ENCODE data around the gene DEF6.

The DEF6 gene

GRCh38 chr6:35267446-35267845 is 30.2 kb upstream of the DEF6 start:
- no peak for TF ChIP-seq CTCF (IDR thresholded peaks at IDR 0.05; ENCODE audit: low read length, missing control alignments)
- DNase-seq (ENCODE audit: low read depth), result no peak
- H3K4me3 ChIP-seq (replicated peaks; ENCODE audit: low read depth, low read length), result no peak overlapping the region

GRCh38 chr6:35267897-35268296 is 29.7 kb upstream of the DEF6 start:
- no peak for DNase-seq (ENCODE audit: low read depth)
- no peak overlapping the region for H3K4me3 ChIP-seq (replicated peaks; ENCODE audit: low read depth, low read length)
- no peak for TF ChIP-seq CTCF (IDR thresholded peaks at IDR 0.05; ENCODE audit: low read length, missing control alignments)

- no peak overlapping the region for H3K4me3 ChIP-seq (replicated peaks; ENCODE audit: low read depth, low read length)
- no peak for DNase-seq (ENCODE audit: low read depth)
- no peak for TF ChIP-seq CTCF (IDR thresholded peaks at IDR 0.05; ENCODE audit: low read length, missing control alignments)
These were observed 25.6 kb upstream of the DEF6 start for GRCh38 chr6:35272005-35272404.

GRCh38 chr6:35273822-35274559 is 23.6 kb upstream of the DEF6 start:
- TF ChIP-seq CTCF (IDR thresholded peaks at IDR 0.05; ENCODE audit: low read length, missing control alignments), result no peak
- no peak overlapping the region for H3K4me3 ChIP-seq (replicated peaks; ENCODE audit: low read depth, low read length)
- DNase-seq (ENCODE audit: low read depth), result no peak

GRCh38 chr6:35275744-35276260 is 21.8 kb upstream of the DEF6 start:
- DNase-seq (ENCODE audit: low read depth), result no peak
- no peak overlapping the region for H3K4me3 ChIP-seq (replicated peaks; ENCODE audit: low read depth, low read length)
- TF ChIP-seq CTCF (IDR thresholded peaks at IDR 0.05; ENCODE audit: low read length, missing control alignments), result no peak

GRCh38 chr6:35278708-35279107 is 18.9 kb upstream of the DEF6 start:
- no peak overlapping the region for H3K4me3 ChIP-seq (replicated peaks; ENCODE audit: low read depth, low read length)
- TF ChIP-seq CTCF (IDR thresholded peaks at IDR 0.05; ENCODE audit: low read length, missing control alignments), result no peak
- no peak for DNase-seq (ENCODE audit: low read depth)

- no peak overlapping the region for H3K4me3 ChIP-seq (replicated peaks; ENCODE audit: low read depth, low read length)
- DNase-seq (ENCODE audit: low read depth), result no peak
- TF ChIP-seq CTCF (IDR thresholded peaks at IDR 0.05; ENCODE audit: low read length, missing control alignments), result no peak
These were observed 16.7 kb upstream of the DEF6 start for GRCh38 chr6:35280903-35281302.

Measured in fibroblast of pulmonary artery (primary cell).